GM12892 (cell line): ENCODE measurements around the gene CUTC.
A peak's percentile ranks its signal among the peaks of the same experiment; 100 is the strongest.

Source experiments
- DNase-seq: peaks from one replicate; pipeline ENCODE4 v3.0.0; 2011; ENCODE audit not compliant: insufficient read length
- FAIRE-seq: peaks from 2 replicates; lab custom pipeline; 2011; peaks lifted over from hg19 to GRCh38; lab: Jason Lieb, UNC
- POLR2A ChIP-seq: IDR thresholded peaks from 2 replicates; pipeline ENCODE4 v1.6.1; 2011; ENCODE audit warnings: low read depth, low read length, control low read depth
- POLR2AphosphoS5 ChIP-seq: IDR thresholded peaks from 2 replicates; pipeline ENCODE4 v1.6.1; 2011; ENCODE audit warnings: low read depth, low read length, control low read depth
- TAF1 ChIP-seq: IDR thresholded peaks from 2 replicates; pipeline ENCODE4 v1.6.1; 2011; ENCODE audit warnings: low read depth, mild to moderate bottlenecking, control low read depth, low read length, borderline replicate concordance

CUTC gene

DNA sequence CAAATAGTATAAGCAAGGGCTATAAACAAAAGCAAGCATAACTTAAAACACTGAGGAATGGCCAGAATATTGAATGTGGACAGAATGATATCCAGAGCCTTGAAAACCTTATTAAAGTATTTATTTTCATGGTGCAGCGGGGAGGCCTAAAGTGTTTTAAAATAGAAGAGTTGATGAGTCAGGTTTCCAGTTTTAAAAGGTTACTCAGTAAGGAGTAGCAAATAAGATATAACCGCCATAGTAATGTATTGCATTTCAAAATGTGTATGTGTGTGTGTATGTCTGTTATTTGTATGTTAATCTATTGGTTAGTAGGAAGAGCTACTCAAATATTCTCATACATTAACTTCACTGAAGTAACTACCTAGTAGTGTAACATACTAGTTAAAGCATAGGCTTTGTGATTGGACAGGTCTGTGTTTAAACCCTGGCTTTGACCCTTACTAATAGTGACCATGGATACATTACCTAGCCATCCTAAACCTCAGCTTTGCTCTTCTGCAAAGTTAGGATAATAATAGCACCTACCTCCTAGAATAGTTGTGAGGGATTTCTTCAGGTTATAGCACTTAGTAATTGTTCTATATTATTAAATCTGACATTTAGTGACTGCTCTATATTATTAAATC lies 16.9 kb downstream of the CUTC start:
- no peak for TF ChIP-seq TAF1
- TF ChIP-seq POLR2A, result no peak
- no peak for TF ChIP-seq POLR2AphosphoS5
- DNase-seq (no peak), FAIRE-seq (peak; percentile 36)

DNA sequence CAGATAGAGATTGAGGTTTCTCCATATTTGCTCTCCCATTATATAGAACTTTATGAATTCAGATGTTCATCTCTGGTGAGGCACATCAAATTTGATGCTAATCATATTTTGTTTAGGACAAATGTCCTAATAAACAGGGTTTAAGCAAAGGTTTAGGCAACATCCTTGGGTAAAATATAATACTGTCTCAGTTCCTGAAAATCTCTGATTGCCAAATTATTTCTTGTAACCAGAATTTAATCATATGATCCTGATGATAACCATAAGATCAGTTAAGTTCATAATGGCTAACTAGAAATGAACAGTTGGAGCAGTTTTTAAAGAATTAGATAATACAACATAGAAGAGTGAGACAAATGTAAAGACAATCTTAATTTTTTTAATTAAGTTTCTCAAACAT lies 18.6 kb downstream of the CUTC start:
- FAIRE-seq, result no peak
- DNase-seq, result no peak
- TF ChIP-seq TAF1, result no peak
- TF ChIP-seq POLR2A, result no peak

GRCh38 chr10:99754670-99755069 lies 22.6 kb downstream of the CUTC start:
- TF ChIP-seq POLR2A (no peak), TAF1 (no peak), POLR2AphosphoS5 (no peak)
- no peak for DNase-seq
- FAIRE-seq, result no peak

DNA sequence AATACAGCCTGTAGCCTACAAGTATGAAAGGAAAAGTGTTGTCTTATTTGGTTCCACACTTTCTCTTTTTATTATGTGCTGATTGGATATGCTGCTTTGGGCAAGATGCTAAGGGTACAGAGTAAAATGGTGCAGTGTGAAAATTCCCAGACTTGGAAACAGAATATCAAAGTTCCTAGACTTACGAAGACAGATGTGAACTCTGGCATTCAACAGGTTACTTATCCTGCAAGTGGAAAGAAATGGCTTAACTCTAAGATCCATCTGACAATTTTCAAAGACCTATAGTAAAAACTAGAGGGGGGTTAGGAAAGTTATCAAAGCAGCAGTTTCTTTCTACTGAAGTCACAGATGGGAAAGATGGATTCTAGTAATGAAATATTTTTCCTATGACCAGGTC lies 24.1 kb downstream of the CUTC start:
- no peak for TF ChIP-seq TAF1
- no peak for TF ChIP-seq POLR2A
- no peak for TF ChIP-seq POLR2AphosphoS5
- no peak for FAIRE-seq
- no peak for DNase-seq

- DNase-seq (no peak), FAIRE-seq (no peak)
- TF ChIP-seq TAF1 (no peak), POLR2A (no peak), POLR2AphosphoS5 (no peak)
Measured at GRCh38 chr10:99758211-99758891, 26.3 kb downstream of the CUTC start.

DNA sequence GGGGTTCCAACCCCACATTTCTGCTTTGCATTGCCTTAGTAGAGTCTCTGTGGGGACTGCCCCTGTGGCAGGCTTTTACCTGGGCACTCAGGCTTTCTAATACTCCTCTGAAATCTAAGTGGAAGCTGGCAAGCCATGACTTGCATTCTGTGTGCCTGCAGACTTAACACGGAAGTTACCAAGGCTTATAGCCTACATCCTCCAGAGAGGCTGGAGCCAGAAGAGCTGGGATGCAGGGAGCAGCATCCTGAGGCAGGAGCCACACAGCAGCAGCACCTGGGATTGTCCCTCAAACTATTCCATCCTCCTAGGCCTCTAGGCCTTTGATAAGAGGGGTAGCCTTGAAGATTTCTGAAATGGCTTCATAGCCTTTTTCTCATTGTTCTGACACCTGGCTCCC lies 28.3 kb downstream of the CUTC start:
- no peak for DNase-seq
- no peak for TF ChIP-seq POLR2AphosphoS5
- TF ChIP-seq POLR2A, result no peak
- TF ChIP-seq TAF1, result no peak
- FAIRE-seq, result no peak

GRCh38 chr10:99761365-99761764 lies 29.3 kb downstream of the CUTC start:
- DNase-seq (no peak), FAIRE-seq (no peak)
- TF ChIP-seq POLR2AphosphoS5 (no peak), POLR2A (no peak), TAF1 (no peak)

- no peak for FAIRE-seq
- no peak for TF ChIP-seq TAF1
- no peak for TF ChIP-seq POLR2A
- no peak for TF ChIP-seq POLR2AphosphoS5
- no peak for DNase-seq
Measured at GRCh38 chr10:99765672-99766301, 33.8 kb downstream of the CUTC start.

GRCh38 chr10:99766302-99766681 lies 34.3 kb downstream of the CUTC start:
- DNase-seq (no peak), FAIRE-seq (no peak)
- TF ChIP-seq POLR2A (no peak), POLR2AphosphoS5 (no peak), TAF1 (no peak)

GRCh38 chr10:99767901-99768300 lies 35.9 kb downstream of the CUTC start:
- DNase-seq, result no peak
- no peak for FAIRE-seq
- TF ChIP-seq POLR2AphosphoS5 (no peak), POLR2A (no peak), TAF1 (no peak)

DNA sequence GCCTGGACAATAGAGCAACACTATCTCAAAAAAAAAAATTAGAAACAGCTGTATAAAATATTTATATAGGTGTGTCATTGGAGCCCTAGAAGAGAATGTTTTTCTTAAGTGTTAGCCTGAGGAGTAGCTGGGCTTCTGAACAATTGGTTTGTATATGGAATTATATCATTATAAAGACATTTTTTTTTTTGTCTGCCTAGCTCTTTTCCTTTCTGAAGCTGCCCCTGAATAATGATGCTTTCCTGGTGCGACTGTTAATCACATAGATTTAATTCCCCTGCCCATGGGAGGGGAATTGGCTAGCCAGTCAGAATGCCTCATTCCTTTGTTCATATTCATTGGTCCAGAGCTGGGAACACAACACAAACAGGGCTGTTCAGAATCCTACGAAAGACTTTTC lies 36.5 kb downstream of the CUTC start:
- no peak for TF ChIP-seq POLR2AphosphoS5
- TF ChIP-seq TAF1, result no peak
- no peak for TF ChIP-seq POLR2A

GRCh38 chr10:99769706-99770105 lies 37.7 kb downstream of the CUTC start:
- TF ChIP-seq POLR2AphosphoS5 (no peak), TAF1 (no peak)
- DNase-seq (no peak), FAIRE-seq (no peak)

More for the DNA sequence above, 36.5 kb downstream of the CUTC start:
- FAIRE-seq (no peak), DNase-seq (no peak)
